Skeletal muscle satellite cell (primary cell): ENCODE measurements around the gene PTHLH.

ENCODE experiments used
- H3K27me3 ChIP-seq: 2 replicates; pipeline ENCODE4 v1.7.0; 2013; ENCODE audit warnings: low read length; ENCODE audit not compliant: control insufficient read depth, insufficient read depth
- H3K36me3 ChIP-seq: 2 replicates; pipeline ENCODE4 v1.7.0; 2013; ENCODE audit warnings: mild to moderate bottlenecking, control low read depth, low read length; ENCODE audit not compliant: insufficient read depth
- H3K4me1 ChIP-seq: 2 replicates; pipeline ENCODE4 v1.7.0; 2013; ENCODE audit warnings: low read length; ENCODE audit not compliant: control insufficient read depth, insufficient read depth
- H3K4me2 ChIP-seq: 2 replicates; pipeline ENCODE4 v1.7.0; 2013; ENCODE audit warnings: mild to moderate bottlenecking, low read length
- H3K4me3 ChIP-seq: 2 replicates; pipeline ENCODE4 v1.7.0; 2013; ENCODE audit warnings: low read length
- H3K9ac ChIP-seq: 2 replicates; pipeline ENCODE4 v1.7.0; 2013; ENCODE audit warnings: mild to moderate bottlenecking, low read depth, low read length, moderate library complexity
- H3K9me3 ChIP-seq: replicated peaks from 2 replicates; pipeline ENCODE4 v1.7.0; 2013; ENCODE audit warnings: mild to moderate bottlenecking, control low read depth, low read length

Gene PTHLH

DNA sequence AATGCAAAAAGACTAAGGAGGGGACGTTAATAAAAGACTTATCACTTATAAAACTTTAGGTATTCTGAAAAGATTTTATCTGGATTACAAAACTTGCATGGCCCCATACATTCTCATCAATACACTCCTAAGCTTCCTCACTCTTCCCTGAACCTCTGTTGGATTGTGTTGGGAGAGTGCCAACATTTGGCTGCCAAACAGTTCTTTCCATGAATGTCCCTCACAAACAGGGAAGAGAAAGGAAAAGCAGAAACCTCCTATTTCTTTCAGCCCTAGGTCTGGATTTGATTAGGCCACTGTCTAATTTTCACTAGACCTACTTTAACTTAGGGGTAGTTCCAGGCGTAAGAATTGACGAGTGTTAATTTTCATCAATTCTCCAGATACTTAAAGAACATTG lies 11.7 kb downstream of the PTHLH start:
- H3K9ac ChIP-seq, result no peak overlapping the region
- H3K9me3 ChIP-seq, result no peaks in the 10 kb centered on the region
- H3K27me3 ChIP-seq, result no peaks in the 10 kb centered on the region
- H3K36me3 ChIP-seq, result no peaks in the 10 kb centered on the region
- peaks cover 10% of the 10 kb centered on the region for H3K4me1 ChIP-seq
- H3K4me2 ChIP-seq, result no peak overlapping the region
- no peak overlapping the region for H3K4me3 ChIP-seq

DNA sequence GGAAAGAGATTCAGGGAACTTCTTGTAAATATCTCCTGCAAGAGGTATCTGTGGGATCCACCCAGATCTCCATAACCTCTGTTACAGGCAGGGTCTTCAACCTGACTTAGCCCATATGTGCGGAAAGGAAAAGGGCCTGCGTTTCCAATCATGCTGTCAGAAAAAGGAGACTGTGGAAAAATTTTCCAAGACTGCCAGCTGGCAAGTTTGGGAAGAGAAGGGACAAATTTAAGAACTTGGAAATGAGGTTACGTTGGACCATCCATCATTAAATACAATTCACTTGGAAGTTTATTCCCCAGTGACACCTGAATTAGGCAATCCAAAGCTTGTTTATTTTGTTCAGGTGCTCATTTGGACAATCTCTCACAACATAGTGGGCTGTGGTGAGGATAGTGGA lies 13.9 kb downstream of the PTHLH start:
- Histone ChIP-seq H3K4me3 (no peak overlapping the region), H3K36me3 (no peaks in the 10 kb centered on the region), H3K9me3 (no peaks in the 10 kb centered on the region), H3K9ac (no peak overlapping the region), H3K4me1 (no peaks in the 10 kb centered on the region), H3K4me2 (no peak overlapping the region), H3K27me3 (no peaks in the 10 kb centered on the region)

DNA sequence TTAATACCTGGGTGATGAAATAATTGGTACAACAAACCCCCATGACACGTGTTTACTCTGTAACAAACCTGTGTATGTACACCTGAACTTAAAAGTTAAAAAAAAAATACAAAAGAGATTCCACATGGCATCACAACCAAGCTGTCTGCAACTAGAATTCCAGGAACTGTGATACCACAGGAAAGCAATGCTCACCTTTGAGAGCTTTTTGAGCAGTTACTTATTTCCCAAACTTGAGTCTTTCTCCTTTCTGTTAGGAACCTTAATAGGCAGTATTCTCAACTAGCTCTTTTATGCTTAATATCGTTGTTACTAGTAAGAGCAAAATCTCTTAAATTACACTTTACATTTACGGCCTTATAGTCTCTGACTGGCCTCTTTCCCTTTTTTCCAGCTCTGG lies 15.2 kb downstream of the PTHLH start:
- H3K9me3 ChIP-seq, result no peaks in the 10 kb centered on the region
- no peaks in the 10 kb centered on the region for H3K36me3 ChIP-seq
- H3K4me2 ChIP-seq, result no peak overlapping the region
- H3K4me3 ChIP-seq, result no peak overlapping the region
- no peak overlapping the region for H3K9ac ChIP-seq
- H3K4me1 ChIP-seq, result no peaks in the 10 kb centered on the region
- H3K27me3 ChIP-seq, result no peaks in the 10 kb centered on the region

GRCh38 chr12:27953817-27954216 lies 18.7 kb downstream of the PTHLH start:
- H3K9ac ChIP-seq, result no peak overlapping the region
- H3K4me3 ChIP-seq, result no peak overlapping the region
- no peaks in the 10 kb centered on the region for H3K9me3 ChIP-seq
- H3K36me3 ChIP-seq, result no peaks in the 10 kb centered on the region
- H3K27me3 ChIP-seq, result no peaks in the 10 kb centered on the region
- no peak overlapping the region for H3K4me2 ChIP-seq
- H3K4me1 ChIP-seq, result no peaks in the 10 kb centered on the region

DNA sequence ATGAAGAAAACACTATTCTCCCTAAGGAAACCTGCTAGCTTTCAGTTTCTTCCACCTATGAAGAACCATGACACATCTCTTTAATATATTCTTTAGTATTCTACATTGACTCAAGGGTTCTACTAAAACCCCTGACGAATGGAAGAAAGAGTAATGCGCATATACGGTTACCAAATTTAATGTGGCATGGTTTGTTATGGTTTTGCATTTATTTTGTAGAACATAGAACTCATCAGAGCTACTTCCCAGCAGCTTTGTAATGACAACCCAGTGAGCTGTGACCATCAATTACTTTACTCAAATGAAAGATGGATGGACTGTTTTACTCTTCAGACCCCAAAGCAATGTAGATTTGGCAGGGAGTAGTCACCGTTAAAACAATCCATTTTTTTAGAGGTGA lies 19.2 kb downstream of the PTHLH start:
- H3K9ac ChIP-seq, result no peak overlapping the region
- no peaks in the 10 kb centered on the region for H3K9me3 ChIP-seq
- H3K4me1 ChIP-seq, result no peaks in the 10 kb centered on the region

DNA sequence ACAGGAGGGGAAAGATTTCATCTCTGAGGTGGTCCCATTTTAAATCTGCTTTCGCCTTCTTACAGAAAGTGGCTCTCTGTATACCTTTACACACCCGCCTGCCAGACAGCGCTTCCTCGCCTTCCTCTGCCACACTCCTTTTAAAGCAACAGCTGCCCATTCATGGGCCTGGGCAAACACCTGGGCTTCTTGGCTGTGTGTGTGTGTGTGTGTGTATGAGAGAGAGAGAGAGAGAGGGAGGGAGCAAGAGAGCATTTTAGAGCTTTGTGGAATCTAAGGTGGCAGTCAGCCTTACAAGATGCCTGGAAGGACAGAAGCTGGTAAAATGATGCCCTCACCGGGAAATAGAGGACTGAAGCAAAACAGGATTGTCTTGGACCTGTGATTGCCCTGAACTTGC lies 20.0 kb downstream of the PTHLH start:
- H3K9ac ChIP-seq, result no peak overlapping the region
- H3K4me2 ChIP-seq, result no peak overlapping the region
- no peak overlapping the region for H3K4me3 ChIP-seq
- H3K36me3 ChIP-seq, result no peaks in the 10 kb centered on the region
- no peaks in the 10 kb centered on the region for H3K9me3 ChIP-seq
- no peaks in the 10 kb centered on the region for H3K27me3 ChIP-seq
- no peaks in the 10 kb centered on the region for H3K4me1 ChIP-seq

More for the DNA sequence above, 19.2 kb downstream of the PTHLH start:
- Histone ChIP-seq H3K27me3 (no peaks in the 10 kb centered on the region), H3K4me2 (no peak overlapping the region), H3K36me3 (no peaks in the 10 kb centered on the region), H3K4me3 (no peak overlapping the region)

GRCh38 chr12:27951898-27952297 lies 20.6 kb downstream of the PTHLH start:
- H3K36me3 ChIP-seq, result no peaks in the 10 kb centered on the region
- no peaks in the 10 kb centered on the region for H3K4me1 ChIP-seq
- H3K9ac ChIP-seq, result no peak overlapping the region
- no peaks in the 10 kb centered on the region for H3K9me3 ChIP-seq
- no peak overlapping the region for H3K4me3 ChIP-seq
- no peaks in the 10 kb centered on the region for H3K27me3 ChIP-seq
- H3K4me2 ChIP-seq, result no peak overlapping the region

DNA sequence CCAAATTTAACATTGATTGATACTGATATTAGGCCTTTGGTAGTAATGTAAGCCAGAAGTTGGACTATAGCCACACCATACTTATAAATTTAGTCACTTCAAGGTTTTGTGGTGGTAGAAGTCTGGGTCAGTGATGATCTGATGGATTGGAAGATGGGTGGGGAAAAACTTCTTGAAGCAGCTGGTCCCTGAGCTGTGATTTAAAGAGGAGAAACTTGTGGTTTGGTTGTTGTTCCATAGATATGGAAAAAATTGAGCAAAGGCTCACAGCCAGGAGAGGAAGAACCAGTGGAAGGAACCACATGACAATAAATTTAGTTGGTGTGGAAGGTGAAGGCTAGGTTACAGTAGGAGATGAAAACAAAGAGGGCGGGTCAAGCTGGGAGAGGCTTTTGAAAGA lies 26.1 kb downstream of the PTHLH start:
- Histone ChIP-seq H3K4me2 (no peak overlapping the region), H3K4me3 (no peak overlapping the region), H3K9me3 (no peaks in the 10 kb centered on the region), H3K36me3 (no peaks in the 10 kb centered on the region), H3K4me1 (no peaks in the 10 kb centered on the region), H3K27me3 (no peaks in the 10 kb centered on the region), H3K9ac (no peak overlapping the region)

- Histone ChIP-seq H3K4me2 (no peak overlapping the region), H3K4me1 (peaks cover 4% of the 10 kb centered on the region), H3K36me3 (no peaks in the 10 kb centered on the region), H3K9ac (no peak overlapping the region), H3K4me3 (no peak overlapping the region), H3K9me3 (no peaks in the 10 kb centered on the region), H3K27me3 (no peaks in the 10 kb centered on the region)
Measured at GRCh38 chr12:27940756-27941402, 31.7 kb downstream of the PTHLH start.

GRCh38 chr12:27940245-27940644 lies 32.3 kb downstream of the PTHLH start:
- no peaks in the 10 kb centered on the region for H3K27me3 ChIP-seq
- H3K36me3 ChIP-seq, result no peaks in the 10 kb centered on the region
- no peak overlapping the region for H3K4me3 ChIP-seq
- peaks cover 4% of the 10 kb centered on the region for H3K4me1 ChIP-seq
- no peaks in the 10 kb centered on the region for H3K9me3 ChIP-seq
- no peak overlapping the region for H3K4me2 ChIP-seq
- no peak overlapping the region for H3K9ac ChIP-seq

- peaks cover 4% of the 10 kb centered on the region for H3K4me1 ChIP-seq
- H3K4me2 ChIP-seq, result no peak overlapping the region
- H3K36me3 ChIP-seq, result no peaks in the 10 kb centered on the region
- H3K9ac ChIP-seq, result no peak overlapping the region
- H3K9me3 ChIP-seq, result no peaks in the 10 kb centered on the region
- no peak overlapping the region for H3K4me3 ChIP-seq
- H3K27me3 ChIP-seq, result no peaks in the 10 kb centered on the region
Measured at GRCh38 chr12:27937768-27938167, 34.8 kb downstream of the PTHLH start.

DNA sequence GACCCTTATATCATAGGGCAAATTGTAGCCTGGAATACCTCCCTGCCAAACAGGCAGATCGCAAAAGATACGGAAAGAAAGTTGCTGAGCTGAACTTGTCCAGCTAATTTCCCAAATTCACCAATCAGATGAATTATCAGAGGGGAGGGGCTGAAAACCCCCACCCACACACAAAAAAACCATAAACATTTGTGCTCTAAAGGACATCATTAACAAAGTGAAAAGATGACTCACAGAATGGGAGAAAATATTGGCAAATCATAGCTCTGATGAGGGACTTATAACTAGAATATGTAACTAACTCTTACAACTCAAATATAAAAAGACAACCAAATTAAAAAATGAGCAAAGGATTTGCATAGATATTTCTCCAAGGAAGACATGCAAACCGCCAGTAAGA lies 36.3 kb downstream of the PTHLH start:
- no peak overlapping the region for H3K9ac ChIP-seq

More for the DNA sequence above, 36.3 kb downstream of the PTHLH start:
- Histone ChIP-seq H3K9me3 (no peaks in the 10 kb centered on the region), H3K27me3 (no peaks in the 10 kb centered on the region), H3K4me1 (peaks cover 4% of the 10 kb centered on the region), H3K4me2 (peak overlapping the region; percentile 16), H3K36me3 (no peaks in the 10 kb centered on the region), H3K4me3 (no peak overlapping the region)
